Common myeloid progenitor, CD34-positive (primary cell): ENCODE measurements around the gene CRELD1.

Source experiments
- CTCF ChIA-PET: fragments of 350-600 bp; sonication (Branson Sonifier 250); formaldehyde crosslinking; loops from one replicate; lab custom pipeline; 2021; ENCODE audit warnings: antibody characterized with exemption; lab: Charles Lee
- POLR2A ChIA-PET: fragments of 350-600 bp; sonication (Branson Sonifier 250); formaldehyde crosslinking; loops from one replicate; lab custom pipeline; 2021; ENCODE audit warnings: antibody characterized with exemption; lab: Charles Lee
- DNase-seq, 3 donors: peaks; one replicate each; pipeline versions ENCODE4 v3.0.0 to v3.0.0-alpha.2; 2013
- H3K27ac ChIP-seq, 2 experiments: 1 replicate in 1 of 2; 2 replicates in 1 of 2; pipeline ENCODE4 v1.7.0; 2013; ENCODE audit warnings: inconsistent platforms in 2 of 2, low read length in 2 of 2, mild to moderate bottlenecking in 2 of 2, low read depth in 1 of 2, moderate library complexity in 1 of 2; ENCODE audit not compliant: severe bottlenecking in 2 of 2, insufficient read depth in 1 of 2, poor library complexity in 1 of 2
- H3K27me3 ChIP-seq, 5 experiments: replicated peaks in 2 of 5; 1 replicate in 3 of 5; 2 replicates in 2 of 5; pipeline versions ENCODE4 v1.6.1 to v1.7.0; 2013; ENCODE audit warnings: low read length in 4 of 5, mild to moderate bottlenecking in 2 of 5, moderate library complexity in 2 of 5, inconsistent platforms in 1 of 5; ENCODE audit not compliant: insufficient read depth in 5 of 5, control insufficient read depth in 4 of 5
- H3K36me3 ChIP-seq, 4 experiments: 1 replicate in 2 of 4; 2 replicates in 2 of 4; pipeline versions ENCODE4 v1.6.1 to v1.7.0; 2013; ENCODE audit warnings: low read length in 3 of 4, control low read depth in 1 of 4, mild to moderate bottlenecking in 1 of 4; ENCODE audit not compliant: control insufficient read depth in 4 of 4, insufficient read depth in 4 of 4
- H3K4me1 ChIP-seq, 4 experiments: 1 replicate in 3 of 4; 2 replicates in 1 of 4; pipeline versions ENCODE4 v1.6.1 to v1.7.1; 2013; ENCODE audit warnings: low read length in 3 of 4, mild to moderate bottlenecking in 3 of 4, control low read depth in 1 of 4, inconsistent platforms in 1 of 4, moderate library complexity in 1 of 4; ENCODE audit not compliant: control insufficient read depth in 4 of 4, insufficient read depth in 4 of 4; ENCODE audit errors: control extremely low read depth in 1 of 4
- H3K4me3 ChIP-seq, 7 experiments: 1 replicate in 4 of 7; 2 replicates in 3 of 7; pipeline versions ENCODE4 v1.5.1 to v1.7.0; 2013; ENCODE audit warnings: mild to moderate bottlenecking in 7 of 7, low read length in 6 of 7, moderate library complexity in 6 of 7, inconsistent platforms in 2 of 7, low read depth in 2 of 7, control low read depth in 1 of 7; ENCODE audit not compliant: insufficient read depth in 4 of 7, control insufficient read depth in 1 of 7; ENCODE audit errors: extremely low read depth in 1 of 7
- H3K9me3 ChIP-seq, 5 experiments: 1 replicate in 4 of 5; 2 replicates in 1 of 5; pipeline versions ENCODE4 v1.6.1 to v1.7.1; 2013; ENCODE audit warnings: low read length in 4 of 5, mild to moderate bottlenecking in 2 of 5, inconsistent platforms in 1 of 5, low read depth in 1 of 5, moderate library complexity in 1 of 5; ENCODE audit not compliant: control insufficient read depth in 4 of 5, insufficient read depth in 2 of 5; ENCODE audit errors: control extremely low read depth in 1 of 5
- WGBS: methylation state at CpG from one replicate; pipeline ENCODE4 v1.1.5; 2013; ENCODE audit not compliant: insufficient coverage; 5-methylcytosine and 5-hydroxymethylcytosine counted together

The CRELD1 gene

GRCh38 chr3:9951126-9951525 lies 17.5 kb downstream of the CRELD1 start:
- H3K27ac ChIP-seq: peak overlapping the region in 1 of 2 experiments; percentile 51
- ChIA-PET CTCF (interaction anchor here (0.6 to 2.3 kb wide), 4 partner anchors 11 to 65 kb away, joined by 3 to 12 read pairs (median 3); partner anchors contain the start of gene CRELD1), POLR2A (interaction anchor here (0.7 to 1.5 kb wide), 2 partner anchors 18 to 54 kb away, joined by 3 to 5 read pairs; partner anchors contain the start of gene CRELD1)
- WGBS: 0% methylated on average over 5 of the region's 7 CpGs
- H3K4me1 ChIP-seq: peaks cover 4 to 30% (median 22%) of the 10 kb centered on the region in 4 experiments
- no peaks in the 10 kb centered on the region for H3K27me3 ChIP-seq
- peak overlapping the region in 6 of 7 experiments; percentile 63 to 92 (median 82) for H3K4me3 ChIP-seq
- H3K36me3 ChIP-seq: peaks cover 0 to 27% (median 11%) of the 10 kb centered on the region in 4 experiments
- peak in 2 of 3 donors; percentile 18 to 28 for DNase-seq
- no peaks in the 10 kb centered on the region for H3K9me3 ChIP-seq

- ChIA-PET POLR2A (interaction anchor here (1.5 kb wide), 1 partner anchor 18 kb away, joined by 5 read pairs; the partner anchor contains the start of gene CRELD1), CTCF (interaction anchor here (0.6 to 2.3 kb wide), 4 partner anchors 11 to 65 kb away, joined by 3 to 12 read pairs (median 3); partner anchors contain the start of gene CRELD1)
- peaks cover 0 to 23% (median 11%) of the 10 kb centered on the region in 4 experiments for H3K36me3 ChIP-seq
- H3K9me3 ChIP-seq: no peaks in the 10 kb centered on the region
- DNase-seq: peak in 1 of 3 donors; percentile 11
- peak overlapping the region; percentile 58 to 92 (median 80) for H3K4me3 ChIP-seq
- H3K27me3 ChIP-seq: no peaks in the 10 kb centered on the region
- peak overlapping the region in 1 of 2 experiments; percentile 51 for H3K27ac ChIP-seq
- H3K4me1 ChIP-seq: peaks cover 4 to 28% (median 21%) of the 10 kb centered on the region in 4 experiments
- 10% methylated on average over 10 of the region's 10 CpGs for WGBS
These were observed 17.9 kb downstream of the CRELD1 start for GRCh38 chr3:9951598-9951961.

GRCh38 chr3:9951962-9952805 lies 18.6 kb downstream of the CRELD1 start, which contains the start of gene PRRT3:
TSS of gene PRRT3 (minus strand) at chr3:9952408. CDS start at chr3:9950115, 2,293 bp downstream.
- CTCF ChIA-PET: interaction anchor here (1.2 to 2.3 kb wide), 2 partner anchors 10 to 19 kb away, joined by 3 to 12 read pairs; partner anchors contain the start of gene CRELD1
- peaks cover 0 to 18% (median 11%) of the 10 kb centered on the region in 4 experiments for H3K36me3 ChIP-seq
- peak within 1 kb of the TSS; percentile 58 to 92 (median 80) for H3K4me3 ChIP-seq
- peak within 1 kb of the TSS in 1 of 2 experiments; percentile 51 for H3K27ac ChIP-seq
- POLR2A ChIA-PET: interaction anchor here (0.6 to 1.5 kb wide), 3 partner anchors 19 to 111 kb away, joined by 3 to 5 read pairs (median 3); partner anchors contain the start of gene CRELD1
- no peaks in the 10 kb centered on the region for H3K27me3 ChIP-seq
- 0% methylated on average over 35 of the region's 52 CpGs for WGBS
- H3K4me1 ChIP-seq: peaks cover 4 to 24% (median 21%) of the 10 kb centered on the region in 4 experiments
- H3K9me3 ChIP-seq: no peaks in the 10 kb centered on the region
- peak; percentile 43 to 80 (median 71) for DNase-seq

- CTCF ChIA-PET: interaction anchor here (0.5 to 2.9 kb wide), 5 partner anchors 8 to 25 kb away, joined by 3 to 9 read pairs (median 4); no protein-coding TSS in a partner anchor
- H3K4me3 ChIP-seq: no peak overlapping the region
These were observed 21.5 kb downstream of the CRELD1 start for GRCh38 chr3:9955067-9955502.

GRCh38 chr3:9955611-9956352 lies 22.1 kb downstream of the CRELD1 start:
- Histone ChIP-seq H3K36me3 (no peaks in the 10 kb centered on the region), H3K9me3 (no peaks in the 10 kb centered on the region), H3K4me3 (no peak overlapping the region), H3K27me3 (no peaks in the 10 kb centered on the region), H3K4me1 (peaks cover under 1 to 21% (median 16%) of the 10 kb centered on the region in 4 experiments), H3K27ac (no peak overlapping the region)
- ChIA-PET CTCF (interaction anchor here (0.5 to 2.9 kb wide), 4 partner anchors 8 to 24 kb away, joined by 3 to 9 read pairs (median 4); no protein-coding TSS in a partner anchor), POLR2A (interaction anchor here (0.5 kb wide), 1 partner anchor 116 kb away, joined by 4 read pairs; no protein-coding TSS in a partner anchor)
- 92% methylated on average over 3 of the region's 5 CpGs for WGBS
- no peak for DNase-seq

More at GRCh38 chr3:9955067-9955502, 21.5 kb downstream of the CRELD1 start:
- no peak overlapping the region for H3K27ac ChIP-seq
- no peaks in the 10 kb centered on the region for H3K36me3 ChIP-seq
- POLR2A ChIA-PET: interaction anchor here (0.5 to 0.6 kb wide), 2 partner anchors 16 to 115 kb away, joined by 4 read pairs; no protein-coding TSS in a partner anchor
- no peaks in the 10 kb centered on the region for H3K27me3 ChIP-seq
- no peak for DNase-seq
- peaks cover 4 to 24% (median 21%) of the 10 kb centered on the region in 4 experiments for H3K4me1 ChIP-seq
- 87% methylated on average over 7 of the region's 12 CpGs for WGBS
- H3K9me3 ChIP-seq: no peaks in the 10 kb centered on the region

GRCh38 chr3:9957214-9957613 lies 23.6 kb downstream of the CRELD1 start:
- no peak overlapping the region for H3K4me3 ChIP-seq
- 0% methylated on average over 2 of the region's 5 CpGs for WGBS
- peaks cover 0 to 9% (median 3%) of the 10 kb centered on the region in 4 experiments for H3K4me1 ChIP-seq
- CTCF ChIA-PET: interaction anchor here (2.9 kb wide), 1 partner anchor 9 kb away, joined by 9 read pairs; no protein-coding TSS in a partner anchor
- peaks cover 0 to 3% (median 1%) of the 10 kb centered on the region in 4 experiments for H3K36me3 ChIP-seq
- peak in 2 of 3 donors; percentile 26 to 31 for DNase-seq
- POLR2A ChIA-PET: no interaction called here
- no peak overlapping the region for H3K27ac ChIP-seq
- no peaks in the 10 kb centered on the region for H3K9me3 ChIP-seq
- H3K27me3 ChIP-seq: no peaks in the 10 kb centered on the region
